Measurements from ENCODE around the gene CFAP99.

CFAP99 gene

GRCh38 chr4:2483237-2483636, 64.5 kb downstream of the CFAP99 start:
- ChIA-PET POLR2A (interaction anchor here (0.8 to 1.2 kb wide), 2 partner anchors 10 to 14 kb away, joined by 3 to 4 read pairs; partner anchors contain the start of gene RNF4), CTCF (no interaction called here)
- no peak for DNase-seq (ENCODE audit: extremely low spot score)
- TF ChIP-seq CTBP1 (IDR thresholded peaks at IDR 0.05; ENCODE audit: borderline replicate concordance), result no peak
- no peak for TF ChIP-seq LEF1 (IDR thresholded peaks at IDR 0.05; ENCODE audit: borderline replicate concordance)
- no peak for TF ChIP-seq L3MBTL2 (conservative IDR thresholded peaks at IDR 0.05)
- TF ChIP-seq NFRKB (IDR thresholded peaks at IDR 0.05), result no peak
- no peak for TF ChIP-seq SP1 (IDR thresholded peaks at IDR 0.05)
- no peak for TF ChIP-seq HDGF (IDR thresholded peaks at IDR 0.05; ENCODE audit: borderline replicate concordance)
- no peak for TF ChIP-seq TARDBP (IDR thresholded peaks at IDR 0.05)
- TF ChIP-seq ARNT (IDR thresholded peaks at IDR 0.05), result no peak
- no peak for TF ChIP-seq PKNOX1 (IDR thresholded peaks at IDR 0.05)
- TF ChIP-seq ELF4 (IDR thresholded peaks at IDR 0.05), result no peak

GRCh38 chr4:2484185-2484584, 65.4 kb downstream of the CFAP99 start:
- DNase-seq (ENCODE audit: extremely low spot score), result no peak
- TF ChIP-seq L3MBTL2 (conservative IDR thresholded peaks at IDR 0.05) (no peak), ZNF384 (IDR thresholded peaks at IDR 0.05) (no peak)
- POLR2A ChIA-PET, result interaction anchor here (1.9 kb wide), 1 partner anchor 16 kb away, joined by 10 read pairs; the partner anchor contains the start of gene RNF4
- CTCF ChIA-PET, result no interaction called here

- no peak for DNase-seq (ENCODE audit: extremely low spot score)
- ChIA-PET CTCF (interaction anchor here (0.8 kb wide), 1 partner anchor 188 kb away, joined by 3 read pairs; no protein-coding TSS in a partner anchor), POLR2A (interaction anchor here (1.9 kb wide), 1 partner anchor 16 kb away, joined by 10 read pairs; the partner anchor contains the start of gene RNF4)
- no peak for TF ChIP-seq FOXA1 (IDR thresholded peaks at IDR 0.05)
- TF ChIP-seq SP1 (IDR thresholded peaks at IDR 0.05), result no peak
- no peak for TF ChIP-seq LEF1 (IDR thresholded peaks at IDR 0.05; ENCODE audit: borderline replicate concordance)
- TF ChIP-seq HDGF (IDR thresholded peaks at IDR 0.05; ENCODE audit: borderline replicate concordance), result no peak
- no peak for TF ChIP-seq PKNOX1 (IDR thresholded peaks at IDR 0.05)
- no peak for TF ChIP-seq SUZ12 (IDR thresholded peaks at IDR 0.05)
- TF ChIP-seq FOXK2 (IDR thresholded peaks at IDR 0.05), result no peak
- TF ChIP-seq BHLHE40 (IDR thresholded peaks at IDR 0.05; ENCODE audit: borderline replicate concordance), result no peak
- no peak for TF ChIP-seq L3MBTL2 (conservative IDR thresholded peaks at IDR 0.05)
- TF ChIP-seq NFRKB (IDR thresholded peaks at IDR 0.05), result no peak
- no peak for TF ChIP-seq FOXM1 (IDR thresholded peaks at IDR 0.05; ENCODE audit: borderline replicate concordance)
- TF ChIP-seq CTBP1 (IDR thresholded peaks at IDR 0.05; ENCODE audit: borderline replicate concordance), result no peak
- TF ChIP-seq ARNT (IDR thresholded peaks at IDR 0.05), result no peak
- TF ChIP-seq TARDBP (IDR thresholded peaks at IDR 0.05), result no peak
These were observed 66.2 kb downstream of the CFAP99 start for GRCh38 chr4:2484993-2485392.

GRCh38 chr4:2485956-2486355, 67.2 kb downstream of the CFAP99 start:
- CTCF ChIA-PET, result no interaction called here
- no peak for DNase-seq (ENCODE audit: extremely low spot score)
- no peak for TF ChIP-seq ARNT (IDR thresholded peaks at IDR 0.05)
- TF ChIP-seq ZNF384 (IDR thresholded peaks at IDR 0.05), result no peak
- TF ChIP-seq LEF1 (IDR thresholded peaks at IDR 0.05; ENCODE audit: borderline replicate concordance), result no peak
- no peak for TF ChIP-seq BHLHE40 (IDR thresholded peaks at IDR 0.05; ENCODE audit: borderline replicate concordance)
- no peak for TF ChIP-seq ELF4 (IDR thresholded peaks at IDR 0.05)
- TF ChIP-seq NFRKB (IDR thresholded peaks at IDR 0.05), result no peak
- no peak for TF ChIP-seq SP1 (IDR thresholded peaks at IDR 0.05)
- no peak for TF ChIP-seq HDGF (IDR thresholded peaks at IDR 0.05; ENCODE audit: borderline replicate concordance)
- TF ChIP-seq FOXA1 (IDR thresholded peaks at IDR 0.05), result no peak
- POLR2A ChIA-PET, result interaction anchor here (0.8 to 1.9 kb wide), 2 partner anchors 17 to 749 kb away, joined by 3 to 10 read pairs; partner anchors contain the start of gene RNF4

GRCh38 chr4:2486981-2487380, 68.2 kb downstream of the CFAP99 start:
- DNase-seq (ENCODE audit: extremely low spot score), result no peak
- TF ChIP-seq NFRKB (IDR thresholded peaks at IDR 0.05) (no peak), FOXA1 (IDR thresholded peaks at IDR 0.05) (no peak), BHLHE40 (IDR thresholded peaks at IDR 0.05; ENCODE audit: borderline replicate concordance) (no peak), SUZ12 (IDR thresholded peaks at IDR 0.05) (no peak), TARDBP (IDR thresholded peaks at IDR 0.05) (no peak), HDGF (IDR thresholded peaks at IDR 0.05; ENCODE audit: borderline replicate concordance) (no peak), ARNT (IDR thresholded peaks at IDR 0.05) (no peak), SP1 (IDR thresholded peaks at IDR 0.05) (no peak), FOXK2 (IDR thresholded peaks at IDR 0.05) (no peak), ZNF384 (IDR thresholded peaks at IDR 0.05) (no peak), PKNOX1 (IDR thresholded peaks at IDR 0.05) (no peak), L3MBTL2 (conservative IDR thresholded peaks at IDR 0.05) (no peak), FOXM1 (IDR thresholded peaks at IDR 0.05; ENCODE audit: borderline replicate concordance) (no peak), CTBP1 (IDR thresholded peaks at IDR 0.05; ENCODE audit: borderline replicate concordance) (no peak), ELF4 (IDR thresholded peaks at IDR 0.05) (no peak)
- POLR2A ChIA-PET, result no interaction called here
- CTCF ChIA-PET, result no interaction called here

GRCh38 chr4:2487632-2488031, 68.9 kb downstream of the CFAP99 start:
- ChIA-PET POLR2A (no interaction called here), CTCF (no interaction called here)
- no peak for TF ChIP-seq ARNT (IDR thresholded peaks at IDR 0.05)
- TF ChIP-seq CTBP1 (IDR thresholded peaks at IDR 0.05; ENCODE audit: borderline replicate concordance), result no peak
- TF ChIP-seq BHLHE40 (IDR thresholded peaks at IDR 0.05; ENCODE audit: borderline replicate concordance), result no peak
- no peak for TF ChIP-seq SP1 (IDR thresholded peaks at IDR 0.05)
- TF ChIP-seq ELF4 (IDR thresholded peaks at IDR 0.05), result no peak
- TF ChIP-seq LEF1 (IDR thresholded peaks at IDR 0.05; ENCODE audit: borderline replicate concordance), result no peak
- no peak for TF ChIP-seq SUZ12 (IDR thresholded peaks at IDR 0.05)
- TF ChIP-seq TARDBP (IDR thresholded peaks at IDR 0.05), result no peak
- no peak for TF ChIP-seq FOXK2 (IDR thresholded peaks at IDR 0.05)
- TF ChIP-seq FOXM1 (IDR thresholded peaks at IDR 0.05; ENCODE audit: borderline replicate concordance), result no peak
- no peak for TF ChIP-seq L3MBTL2 (conservative IDR thresholded peaks at IDR 0.05)
- no peak for TF ChIP-seq ZNF384 (IDR thresholded peaks at IDR 0.05)
- TF ChIP-seq HDGF (IDR thresholded peaks at IDR 0.05; ENCODE audit: borderline replicate concordance), result no peak
- TF ChIP-seq PKNOX1 (IDR thresholded peaks at IDR 0.05), result no peak
- DNase-seq (ENCODE audit: extremely low spot score), result no peak

Measured in HEK293T (cell line).